Spleen (tissue), 11 donors: ENCODE data around the gene COL5A1. TPM values are rescaled to one million over a fixed set of nuclear protein-coding genes. Genes with fewer than 3 reads are reported as not detected.

Source experiments
- DNase-seq: peaks from one replicate; pipeline ENCODE4 v3.0.0-alpha.2; 2020
- H3K27ac ChIP-seq, 8 donors: fragments of 200-600 bp; sonication (generic) in 7 of 8; 1 replicate in 4 of 8; 2 replicates in 4 of 8; pipeline versions ENCODE4 v1.5.0 to v1.8.0; 2016 to 2021; ENCODE audit warnings: inconsistent platforms in 4 of 8, mild to moderate bottlenecking in 4 of 8, moderate library complexity in 1 of 8
- H3K27me3 ChIP-seq, 7 donors: fragments of 200-600 bp; sonication (generic) in 6 of 7; replicated peaks in 1 of 7; 1 replicate in 4 of 7; 2 replicates in 3 of 7; pipeline versions ENCODE4 v1.5.0 to v1.8.0; 2016 to 2021; ENCODE audit warnings: inconsistent platforms in 3 of 7, mild to moderate bottlenecking in 1 of 7
- H3K36me3 ChIP-seq, 6 donors: fragments of 200-600 bp; sonication (generic) in 5 of 6; 1 replicate in 4 of 6; 2 replicates in 2 of 6; pipeline versions ENCODE4 v1.5.0 to v1.8.0; 2016 to 2021; ENCODE audit warnings: inconsistent platforms in 2 of 6
- H3K4me1 ChIP-seq, 6 donors: fragments of 200-600 bp; sonication (generic) in 5 of 6; 1 replicate in 3 of 6; 2 replicates in 3 of 6; pipeline versions ENCODE4 v1.5.0 to v1.8.0; 2016 to 2021; ENCODE audit warnings: inconsistent platforms in 3 of 6
- H3K4me3 ChIP-seq, 8 donors: fragments of 200-600 bp; sonication (generic) in 7 of 8; 1 replicate in 4 of 8; 2 replicates in 4 of 8; pipeline versions ENCODE4 v1.5.0 to v1.8.0; 2016 to 2021; ENCODE audit warnings: inconsistent platforms in 4 of 8, mild to moderate bottlenecking in 4 of 8, moderate library complexity in 2 of 8
- H3K9me3 ChIP-seq, 8 donors: fragments of 200-600 bp; sonication (generic) in 7 of 8; 1 replicate in 4 of 8; 2 replicates in 4 of 8; pipeline versions ENCODE4 v1.5.0 to v1.8.0; 2016 to 2021; ENCODE audit warnings: inconsistent platforms in 4 of 8
- CTCF ChIP-seq, 11 experiments: fragments of 200-600 bp in 7 of 11; fragments of 450-650 bp in 4 of 11; sonication (generic) in 4 of 11; IDR thresholded peaks in 8 of 11; conservative IDR thresholded peaks in 3 of 11; 1 replicate in 7 of 11; 2 replicates in 4 of 11; pipeline versions ENCODE4 v1.4.0 to v1.8.0; 2016 to 2021; ENCODE audit warnings: antibody characterized with exemption in 11 of 11, inconsistent platforms in 4 of 11, mild to moderate bottlenecking in 1 of 11
- POLR2A ChIP-seq, 3 donors: fragments of 450-650 bp; IDR thresholded peaks; one replicate each; pipeline ENCODE4 v1.5.1; 2017; ENCODE audit warnings: antibody characterized with exemption in 3 of 3, mild to moderate bottlenecking in 1 of 3
- POLR2AphosphoS5 ChIP-seq, 3 donors: sonication (generic); formaldehyde crosslinking; IDR thresholded peaks; one replicate each; pipeline ENCODE4 v1.5.1; 2017; ENCODE audit warnings: antibody characterized with exemption in 3 of 3
- WGBS, 5 donors: extraction: QIAGEN DNeasy Blood & Tissue Kit in 3 of 5; methylation state at CpG; one replicate each; pipeline versions ENCODE4 v1.1.5 to v1.1.7; 2013 to 2018; 5-methylcytosine and 5-hydroxymethylcytosine counted together
- intact Hi-C: fragments of 100-400 bp; cut with DNase I; formaldehyde crosslinking; loops from one replicate; pipeline ENCODE4 v1.15.0; 2023; ENCODE audit warnings: low total_unique reads
- polyA plus RNA-seq, 3 donors: library from polyadenylated mRNA; stranded (reverse); fragments of 200-250 nt; gene quantifications; one replicate each; pipeline ENCODE4 v1.2.1, GENCODE V29; 2013
- total RNA-seq, 7 donors: library from RNA; depleted of rRNA in 3 of 7; stranded (reverse); fragments of >200 nt in 3 of 7; fragmentation: NEBNext Ultra II Directional in 4 of 7; extraction: Animal tissue kit (Norgen Biotek cat#: 25700) in 4 of 7; gene quantifications; one replicate each; pipeline versions ENCODE4 v1.1.0 to v1.2.1, GENCODE V29; 2016 to 2021
- donor health status: healthy with polysubstance abuse.
- donor health status: DM: no; HTN: no; CAD: no; lungs with moderate emphysema.
- donor health status: DM: no; HTN: no; CAD: no.
- donor health status: Bipolar disorder and iron deficiency.
- donor health status: healthy.
- donor health status: DM: no; HTN: no; CAD: no.
- donor health status: DM: yes; HTN: yes; CAD: no.

COL5A1 gene
- total and polyA plus RNA-seq, 10 donors, result 2.6 to 50.6 (median 23.7) TPM

GRCh38 chr9:134812343-134812673 is 170.7 kb downstream of the COL5A1 start:
- peaks cover 0 to 44% (median 0%) of the 10 kb centered on the region in 6 donors for H3K36me3 ChIP-seq
- H3K4me1 ChIP-seq, result no peaks in the 10 kb centered on the region

DNA sequence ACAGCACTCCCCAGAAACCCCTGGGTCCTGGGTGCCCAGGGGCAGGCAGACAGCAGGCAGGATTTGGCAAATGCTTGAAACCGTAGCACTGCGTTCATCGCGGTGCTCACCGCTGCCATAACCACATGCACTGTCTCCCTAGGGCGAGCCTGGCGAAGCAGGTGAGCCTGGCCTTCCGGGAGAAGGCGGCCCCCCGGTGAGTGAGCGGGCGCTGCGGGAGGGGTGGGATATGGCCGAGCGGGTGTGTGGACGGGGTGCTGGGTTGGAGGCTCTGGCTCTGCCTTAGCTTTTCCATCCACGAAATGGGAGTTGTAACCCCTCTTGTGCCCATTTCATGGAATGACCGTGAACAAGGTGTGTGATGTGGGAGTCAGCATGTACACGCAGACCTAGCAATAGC is 172.2 kb downstream of the COL5A1 start:
- intact Hi-C loops, result no loop called here
- H3K27ac ChIP-seq, result no peak overlapping the region
- DNase-seq, result no peak
- TF ChIP-seq POLR2AphosphoS5 (IDR thresholded peaks at IDR 0.05) (no peak), POLR2A (IDR thresholded peaks at IDR 0.05) (no peak), CTCF (IDR thresholded peaks at IDR 0.05 in 8 of 11, conservative IDR thresholded peaks at IDR 0.05 in 3 of 11) (no peak)
- peaks cover 0 to 59% (median 4%) of the 10 kb centered on the region in 6 donors for H3K36me3 ChIP-seq
- H3K27me3 ChIP-seq, result no peaks in the 10 kb centered on the region
- no peak overlapping the region for H3K4me3 ChIP-seq
- no peaks in the 10 kb centered on the region for H3K9me3 ChIP-seq
- WGBS, 5 donors, result 90 to 97% (median 94%) methylated on average over 19 of the region's 19 CpGs
- no peaks in the 10 kb centered on the region for H3K4me1 ChIP-seq

More at GRCh38 chr9:134812343-134812673, 170.7 kb downstream of the COL5A1 start:
- TF ChIP-seq CTCF (IDR thresholded peaks at IDR 0.05 in 8 of 11, conservative IDR thresholded peaks at IDR 0.05 in 3 of 11), result no peak
- no peak for TF ChIP-seq POLR2A (IDR thresholded peaks at IDR 0.05)
- TF ChIP-seq POLR2AphosphoS5 (IDR thresholded peaks at IDR 0.05), result no peak
- Histone ChIP-seq H3K4me3 (no peak overlapping the region), H3K27me3 (no peaks in the 10 kb centered on the region), H3K9me3 (no peaks in the 10 kb centered on the region), H3K27ac (no peak overlapping the region)
- WGBS, 5 donors, result 79 to 91% (median 90%) methylated on average over 10 to 11 of the region's 11 CpGs
- no peak for DNase-seq
- intact Hi-C loops, result no loop called here

- TF ChIP-seq POLR2A (IDR thresholded peaks at IDR 0.05) (no peak), POLR2AphosphoS5 (IDR thresholded peaks at IDR 0.05) (no peak), CTCF (IDR thresholded peaks at IDR 0.05 in 8 of 11, conservative IDR thresholded peaks at IDR 0.05 in 3 of 11) (no peak)
- Histone ChIP-seq H3K27me3 (no peaks in the 10 kb centered on the region), H3K9me3 (no peaks in the 10 kb centered on the region), H3K27ac (no peak overlapping the region), H3K4me1 (no peaks in the 10 kb centered on the region), H3K36me3 (peaks cover 0 to 68% (median 5%) of the 10 kb centered on the region in 6 donors), H3K4me3 (no peak overlapping the region)
- intact Hi-C loops, result no loop called here
- no peak for DNase-seq
- WGBS, 5 donors, result 85 to 90% (median 89%) methylated on average over 14 to 16 of the region's 16 CpGs
Observed at GRCh38 chr9:134814598-134815215, 173.1 kb downstream of the COL5A1 start.

GRCh38 chr9:134815435-134816214 is 174.0 kb downstream of the COL5A1 start:
- no peak for DNase-seq
- Histone ChIP-seq H3K36me3 (peaks cover 0 to 77% (median 5%) of the 10 kb centered on the region in 6 donors), H3K4me3 (no peak overlapping the region), H3K9me3 (no peaks in the 10 kb centered on the region), H3K4me1 (no peaks in the 10 kb centered on the region), H3K27ac (no peak overlapping the region), H3K27me3 (no peaks in the 10 kb centered on the region)
- intact Hi-C loops, result no loop called here
- TF ChIP-seq POLR2AphosphoS5 (IDR thresholded peaks at IDR 0.05) (no peak), POLR2A (IDR thresholded peaks at IDR 0.05) (no peak), CTCF (IDR thresholded peaks at IDR 0.05 in 8 of 11, conservative IDR thresholded peaks at IDR 0.05 in 3 of 11) (no peak)
- 62 to 86% (median 77%) methylated on average over 16 of the region's 16 CpGs for whole genome bisulfite sequencing, 5 donors
